Suppressor macrophage treated with lipopolysaccharide for 4 hours (primary cell): ENCODE measurements around the gene TMEM132C.

Experiments used
- DNase-seq: peaks from one replicate; pipeline ENCODE4 v3.0.0-alpha.2; 2020

The TMEM132C gene

DNA sequence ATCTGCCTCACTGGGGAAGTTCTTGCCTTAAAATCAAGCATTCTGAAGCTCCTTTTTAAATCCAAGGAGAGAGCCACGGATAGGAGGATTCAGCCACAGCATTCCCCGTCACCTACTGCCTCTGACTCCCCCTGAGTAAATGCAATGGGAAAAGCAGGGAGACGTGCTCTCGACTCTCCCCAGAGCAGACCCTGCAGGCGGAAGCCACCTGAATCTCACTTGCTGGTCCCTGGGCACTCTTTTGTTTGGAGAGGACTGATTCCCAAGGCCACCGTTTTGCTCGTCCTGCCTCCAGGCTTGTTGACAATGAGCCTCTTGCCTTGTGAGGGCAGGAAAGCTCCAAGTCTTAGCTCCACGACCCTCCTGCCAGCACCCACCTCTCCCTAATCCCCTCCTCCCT is 352.3 kb downstream of the TMEM132C start:
- DNase-seq: no peak

DNA sequence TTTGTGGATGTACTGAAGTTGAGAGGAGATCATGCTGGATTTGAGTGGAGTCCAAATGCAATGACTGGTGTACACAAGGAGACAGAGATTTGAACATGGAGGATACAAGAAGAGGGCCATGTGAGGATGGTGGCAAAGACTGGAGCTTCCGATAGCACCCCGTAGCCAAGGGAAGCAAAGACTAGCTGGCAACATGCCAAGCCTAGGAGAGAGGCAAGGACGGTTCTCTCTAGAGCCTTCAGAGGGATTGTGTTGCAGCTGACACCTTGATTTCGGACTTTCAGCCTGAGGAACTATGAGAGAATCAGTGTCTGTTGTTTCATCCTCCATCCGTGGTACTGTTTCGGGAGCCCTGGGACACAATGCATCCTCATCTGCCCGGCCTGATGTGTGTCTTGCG is 354.3 kb downstream of the TMEM132C start:
- DNase-seq: no peak

DNA sequence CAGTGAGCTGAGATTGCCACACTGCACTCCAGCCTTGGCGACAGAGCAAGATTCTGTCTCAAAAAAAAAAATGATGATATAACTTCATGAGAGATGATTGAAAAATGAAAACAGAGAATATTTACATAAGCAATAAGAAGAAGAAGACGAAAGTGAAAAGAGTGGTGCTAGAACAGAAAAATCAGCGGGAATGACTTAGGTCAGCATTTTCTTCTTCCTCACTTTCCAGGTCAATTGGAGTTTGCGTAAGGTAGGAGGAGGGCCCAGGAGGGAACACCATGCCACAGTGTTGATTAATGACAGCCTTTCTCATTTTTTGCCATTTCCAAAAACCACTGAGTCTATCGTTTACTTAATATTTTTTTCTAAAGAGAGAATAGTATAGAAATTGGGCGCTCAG is 356.8 kb downstream of the TMEM132C start:
- no peak for DNase-seq

DNA sequence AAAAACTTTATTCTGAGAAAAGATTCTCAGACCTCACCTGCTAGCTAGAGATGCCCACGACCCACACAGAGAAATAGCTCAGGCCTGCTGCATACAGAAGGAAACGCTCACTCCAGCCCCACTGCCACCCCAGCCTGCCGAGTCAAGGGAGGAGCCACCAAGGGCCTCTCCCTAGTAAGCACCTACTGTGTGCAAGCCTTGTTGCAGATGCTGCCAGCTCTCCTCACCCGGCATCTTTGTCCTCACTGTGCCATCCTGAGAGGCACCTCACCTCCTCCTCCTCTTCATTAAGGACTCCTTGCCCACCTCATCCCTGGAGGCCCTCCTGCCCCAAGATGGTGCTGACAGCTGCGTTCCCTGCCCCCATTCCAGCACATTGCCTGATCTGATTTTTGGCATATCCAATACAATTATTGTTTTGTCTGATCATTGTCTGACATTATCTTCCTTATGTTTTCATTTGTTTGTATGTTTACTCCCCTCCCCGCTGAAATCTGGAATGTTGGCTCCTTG is 359.9 kb downstream of the TMEM132C start:
- DNase-seq: no peak

- no peak for DNase-seq
Measured at GRCh38 chr12:128627659-128628058, 360.7 kb downstream of the TMEM132C start.

- DNase-seq: no peak
Measured at GRCh38 chr12:128629979-128630378, 363.0 kb downstream of the TMEM132C start.

DNA sequence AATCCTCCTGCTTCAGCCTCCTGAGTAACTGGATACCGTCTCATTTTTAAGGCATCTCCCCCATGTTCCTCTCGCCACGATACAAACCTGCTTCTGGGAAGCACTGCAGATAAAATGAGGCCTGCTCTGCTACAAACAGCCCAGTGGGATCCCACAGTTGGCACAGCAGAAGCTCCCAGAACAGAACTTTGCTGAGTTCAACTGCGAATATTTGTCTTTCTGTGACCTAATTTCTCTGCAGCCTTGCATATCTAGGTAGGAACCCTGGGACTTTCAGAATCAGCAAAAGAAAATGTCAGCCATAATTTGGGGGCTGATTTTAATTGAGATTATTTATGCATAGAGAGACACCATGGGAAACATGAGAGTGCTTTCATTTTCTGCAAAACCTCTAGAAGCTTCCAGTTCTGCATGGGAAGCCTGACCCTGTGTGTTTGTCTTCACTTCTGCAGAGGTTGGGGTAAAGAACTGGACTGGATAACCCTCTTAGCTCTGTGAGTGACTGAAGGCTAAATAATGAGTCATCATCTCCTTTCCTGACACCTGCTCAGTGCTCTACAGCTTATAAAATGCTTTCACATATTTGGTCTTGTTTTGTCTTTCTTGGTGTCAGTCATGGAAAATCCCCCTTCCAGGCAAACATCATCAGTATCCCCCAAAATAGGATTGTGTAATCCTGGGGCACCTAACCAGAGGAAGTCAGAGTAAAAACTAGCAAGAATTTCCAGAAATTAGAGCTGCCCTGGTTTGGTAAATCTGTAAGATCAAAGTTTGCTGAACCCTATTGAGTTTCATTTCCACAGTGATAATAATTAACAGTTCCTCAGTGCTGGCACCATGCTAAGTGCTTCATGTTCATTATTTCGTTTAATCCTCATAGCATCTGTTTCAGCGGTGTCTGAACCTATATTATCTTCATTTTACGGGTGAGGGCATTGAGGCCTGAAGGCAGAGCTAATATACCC is 371.0 kb downstream of the TMEM132C start:
- DNase-seq: no peak

GRCh38 chr12:128639089-128639488 is 372.1 kb downstream of the TMEM132C start:
- DNase-seq: no peak

- DNase-seq: no peak
Measured at GRCh38 chr12:128643155-128643554, 376.2 kb downstream of the TMEM132C start.

DNA sequence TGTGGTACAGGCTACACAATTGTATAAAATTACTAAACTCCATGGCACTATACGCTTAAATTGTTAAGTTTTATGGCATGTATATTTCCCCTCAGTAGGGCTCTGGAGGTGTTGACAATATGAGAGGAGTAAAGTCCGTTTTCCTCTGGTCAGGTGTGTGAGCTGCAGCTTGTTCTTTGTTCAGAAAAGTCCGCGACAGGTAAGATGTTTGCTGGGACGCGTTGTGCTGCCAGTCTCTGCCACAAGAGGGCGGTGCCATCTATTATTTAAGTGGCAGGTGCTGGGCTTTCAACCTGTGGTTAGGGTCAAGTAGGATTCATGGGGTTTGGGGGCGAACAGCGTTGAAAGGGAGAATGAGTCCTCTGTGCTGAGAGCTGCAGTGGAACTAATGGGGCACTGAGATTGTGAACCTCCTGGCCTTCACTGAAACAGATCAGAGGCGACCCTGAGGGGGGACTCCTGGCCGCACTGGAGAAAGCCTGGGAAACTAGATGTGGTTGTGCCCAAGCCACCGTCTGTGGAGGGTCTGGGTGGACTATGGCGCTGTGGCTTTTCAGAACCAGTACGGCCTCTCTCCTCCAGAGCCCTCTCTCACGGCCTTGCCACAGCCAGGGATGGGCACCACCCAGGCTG is 377.8 kb downstream of the TMEM132C start:
- DNase-seq: peak; percentile 30

DNA sequence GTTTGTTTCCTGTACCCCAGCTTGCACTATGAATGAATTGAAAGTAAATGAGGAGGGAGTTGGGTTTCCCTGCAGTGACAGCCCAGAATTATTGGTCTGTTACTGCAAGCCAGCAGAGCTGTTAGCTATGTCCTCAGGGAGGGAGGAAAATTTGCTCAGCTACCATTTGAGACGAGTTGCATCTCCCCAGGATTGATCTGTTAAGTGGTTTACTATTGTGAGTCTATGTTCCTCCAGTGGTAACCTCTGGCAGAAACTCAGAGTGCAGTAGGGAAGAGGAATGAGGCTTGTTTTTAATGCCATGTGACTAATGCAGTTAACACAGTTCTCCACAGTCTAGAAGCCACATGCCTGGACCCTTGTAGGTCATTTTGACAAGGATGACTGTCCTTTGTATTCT is 382.9 kb downstream of the TMEM132C start:
- no peak for DNase-seq

DNA sequence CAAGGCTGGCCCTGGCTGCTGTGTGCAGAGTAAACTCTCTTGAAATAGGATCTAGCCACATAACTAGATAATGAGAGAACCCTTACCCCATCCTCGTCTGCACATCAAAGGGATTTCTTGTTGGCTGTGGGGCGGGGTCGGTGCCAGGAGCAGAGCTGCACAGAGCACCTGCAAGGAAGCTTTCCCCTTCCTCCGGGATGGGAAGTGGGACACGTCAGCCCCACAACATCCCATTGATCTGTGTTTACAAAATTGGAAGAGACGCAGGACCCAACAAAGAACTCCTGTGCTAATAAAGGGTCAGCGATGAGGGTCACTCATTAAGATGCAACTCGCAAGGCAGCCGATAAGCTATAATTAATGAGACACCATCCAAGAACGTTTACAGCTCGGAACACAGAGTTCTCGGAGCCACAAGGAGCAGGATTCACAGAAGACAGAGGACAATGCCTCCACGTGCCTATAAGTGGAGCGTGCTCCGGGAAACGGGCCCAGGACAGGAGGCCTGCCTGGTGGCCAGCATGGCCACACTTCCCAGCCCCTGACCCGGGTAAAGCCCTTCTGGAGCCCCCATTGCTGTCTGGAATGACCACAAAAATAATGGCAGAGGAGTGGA is 385.3 kb downstream of the TMEM132C start:
- no peak for DNase-seq

DNA sequence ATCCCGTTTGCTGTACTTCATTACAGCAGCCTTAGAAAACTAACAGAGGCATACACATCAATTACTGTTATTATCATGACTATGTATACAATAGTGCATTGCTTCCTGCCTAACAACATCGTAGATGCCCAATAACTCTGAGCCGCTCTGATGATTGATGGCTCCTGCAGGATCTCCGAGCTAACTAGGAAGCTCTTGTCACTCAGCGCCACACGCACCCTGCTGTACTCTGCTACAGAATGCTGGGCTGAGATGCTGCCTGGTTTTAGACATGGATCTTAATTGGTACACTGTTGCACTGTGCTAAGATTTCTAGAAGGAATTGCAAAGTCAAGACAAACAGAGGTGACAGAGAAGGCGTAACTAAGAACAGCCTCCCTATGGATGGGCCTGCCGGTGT is 387.5 kb downstream of the TMEM132C start:
- no peak for DNase-seq

DNA sequence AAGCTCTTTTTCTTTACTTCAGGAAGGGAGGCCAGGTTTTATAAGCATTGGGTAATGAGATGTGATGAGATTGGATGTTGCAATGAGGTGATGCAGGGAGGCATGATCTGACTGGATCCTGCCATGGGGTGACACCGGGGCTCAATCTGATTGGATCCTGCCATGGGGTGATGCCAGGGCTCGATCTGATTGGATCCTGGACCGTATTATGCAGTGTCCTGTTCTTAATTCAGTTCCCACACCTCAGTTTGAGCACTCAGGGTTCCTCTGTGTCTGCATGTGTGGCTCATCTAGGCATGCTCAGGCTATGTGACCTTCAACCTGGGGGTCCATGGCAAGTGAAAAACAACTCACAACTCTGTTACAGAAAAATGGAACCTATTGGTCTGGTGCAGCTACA is 390.4 kb downstream of the TMEM132C start:
- no peak for DNase-seq

GRCh38 chr12:128660532-128661225 is 393.7 kb downstream of the TMEM132C start:
- DNase-seq: no peak

DNA sequence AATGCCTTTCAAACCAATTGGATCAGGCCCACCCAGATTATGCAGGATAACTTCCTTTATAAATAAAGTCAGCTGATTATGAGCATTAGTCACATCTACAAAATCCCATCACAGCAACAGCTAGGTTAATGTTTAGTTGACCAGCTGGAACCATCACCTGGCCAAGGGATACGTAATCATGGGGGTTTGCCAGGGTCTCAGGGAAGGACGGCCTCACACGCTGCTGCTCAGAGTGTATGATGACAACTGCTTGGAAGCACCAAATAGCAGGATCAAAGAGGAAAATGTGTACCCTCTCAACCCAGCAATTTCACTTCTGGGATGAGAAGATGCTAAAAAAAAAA is 394.2 kb downstream of the TMEM132C start:
- DNase-seq: no peak

- no peak for DNase-seq
Measured at GRCh38 chr12:128662101-128662500, 395.1 kb downstream of the TMEM132C start.

DNA sequence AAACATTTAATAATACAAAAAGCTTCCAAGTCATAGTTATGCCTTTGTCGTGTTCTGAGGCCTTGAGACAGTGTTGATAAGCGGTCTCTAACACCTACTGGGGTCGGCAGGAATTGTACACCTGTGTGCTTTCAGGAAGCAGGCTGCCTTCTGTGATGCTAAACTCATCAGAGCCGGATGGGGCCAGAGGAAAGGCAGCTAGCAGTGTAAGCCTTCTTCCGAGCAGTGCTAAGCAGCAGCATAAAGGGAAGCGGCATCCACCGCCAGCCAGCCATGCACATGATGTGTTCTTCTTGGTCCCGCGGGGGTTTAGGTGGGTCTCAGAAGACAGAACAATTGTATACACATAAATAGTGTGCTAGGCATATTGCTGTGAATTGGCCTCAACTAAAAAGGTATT is 397.5 kb downstream of the TMEM132C start:
- DNase-seq: no peak

DNA sequence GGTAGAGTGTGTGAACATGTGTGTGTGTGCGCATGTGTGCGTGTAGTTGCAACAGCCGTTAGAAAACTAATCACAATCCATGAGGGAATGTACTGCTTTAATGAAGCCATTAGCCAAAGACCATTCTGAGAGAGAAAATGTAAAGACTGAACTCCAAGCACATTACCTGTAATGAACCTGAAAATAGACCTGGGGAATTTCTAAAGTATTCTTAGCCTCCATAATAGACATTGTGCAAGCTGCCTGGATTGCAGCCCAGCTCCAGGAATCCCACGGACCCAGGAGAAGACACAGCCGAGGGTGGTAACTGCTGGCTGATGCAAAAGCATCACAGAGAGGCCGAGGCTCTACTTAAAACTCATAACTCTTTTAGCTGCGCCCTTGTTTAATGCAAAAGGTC is 400.2 kb downstream of the TMEM132C start:
- DNase-seq: no peak

- DNase-seq: no peak
Measured at GRCh38 chr12:128671528-128672042, 404.6 kb downstream of the TMEM132C start.

DNA sequence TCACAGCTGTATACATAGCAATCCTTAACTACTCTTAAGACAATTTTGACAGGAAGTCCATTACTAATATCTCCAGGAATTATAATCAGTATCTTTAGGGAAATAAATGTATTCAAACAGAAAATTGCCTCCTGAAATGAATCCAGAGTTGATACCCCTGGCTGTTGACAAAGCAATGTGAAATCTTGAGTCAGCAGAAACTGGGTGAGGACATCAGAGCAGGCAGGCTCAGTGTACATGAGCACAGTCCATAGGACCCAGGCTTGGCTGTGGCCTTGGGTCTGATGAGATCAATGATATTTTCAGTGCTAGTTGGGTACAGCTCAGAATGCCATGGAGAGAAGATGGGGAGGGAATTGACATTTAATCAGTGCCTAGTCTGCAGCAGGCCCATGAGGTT is 405.5 kb downstream of the TMEM132C start:
- DNase-seq: no peak

- no peak for DNase-seq
Measured at GRCh38 chr12:128672893-128673292, 405.9 kb downstream of the TMEM132C start.

GRCh38 chr12:128675576-128675975 is 408.6 kb downstream of the TMEM132C start:
- DNase-seq: no peak
